ENCODE measurements around the gene RNF115. TPM values are rescaled to one million over a fixed set of nuclear protein-coding genes. Genes with fewer than 3 reads are reported as not detected.
A peak's percentile ranks its signal among the peaks of the same experiment; 100 is the strongest.
"Not testable (repeated sequence)": the region's sequence is repeated elsewhere in the genome, so short reads cannot be mapped to it uniquely, and the experiment has no call there.

RNF115 gene
- total RNA-seq, 1 donor, result 16.4 TPM

- peak; percentile 23 for DNase-seq (ENCODE audit: low read depth)
- peak overlapping the region; percentile 71 for H3K4me3 ChIP-seq (ENCODE audit: low read depth, low read length)
- TF ChIP-seq CTCF (IDR thresholded peaks at IDR 0.05; ENCODE audit: insufficient read depth, low read depth, low read length), result peak; percentile 78
Measured at GRCh38 chr1:145846201-145846612, 22.3 kb upstream of the RNF115 start.

DNA sequence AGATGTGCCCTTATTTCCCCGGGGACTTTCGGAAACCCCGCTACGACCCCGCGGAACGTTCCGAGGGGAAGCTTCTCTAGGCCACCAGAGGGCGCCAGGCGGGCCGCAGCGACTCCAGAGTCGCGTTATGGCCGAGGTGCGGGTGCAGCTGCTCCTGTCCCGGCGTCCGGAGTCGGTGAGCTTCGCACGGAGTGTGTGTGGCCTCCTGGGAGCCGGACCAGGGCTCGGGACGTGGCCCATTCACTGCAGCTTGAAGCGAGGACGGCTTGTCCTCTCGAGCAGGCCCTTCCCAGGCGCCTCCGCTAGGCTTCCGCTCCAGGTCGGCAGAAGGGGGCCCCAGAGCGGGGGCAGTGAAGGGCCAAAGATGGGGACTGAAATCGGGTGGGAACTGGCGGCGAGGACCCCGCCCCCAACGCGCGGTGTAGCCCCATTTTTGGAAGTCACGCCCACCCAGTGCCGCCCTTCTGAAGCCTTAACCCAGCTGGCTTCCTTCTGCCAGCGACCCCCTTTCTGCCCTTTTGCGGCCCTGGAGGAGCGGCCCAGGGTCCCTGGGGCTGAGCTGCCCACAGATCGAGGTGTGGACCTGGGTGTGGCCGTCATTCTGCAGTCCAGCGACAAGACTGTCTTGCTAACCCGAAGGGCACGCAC, 21.7 kb upstream of the RNF115 start, which contains the start of gene NUDT17:
Gene NUDT17, plus strand, starts transcription at position 117 of the 648 bp plus-strand sequence. Its CDS starts 11 bp downstream, at position 128.
- TF ChIP-seq CTCF (IDR thresholded peaks at IDR 0.05; ENCODE audit: insufficient read depth, low read depth, low read length), result peak; percentile 92
- DNase-seq (ENCODE audit: low read depth), result peak; percentile 75

DNA sequence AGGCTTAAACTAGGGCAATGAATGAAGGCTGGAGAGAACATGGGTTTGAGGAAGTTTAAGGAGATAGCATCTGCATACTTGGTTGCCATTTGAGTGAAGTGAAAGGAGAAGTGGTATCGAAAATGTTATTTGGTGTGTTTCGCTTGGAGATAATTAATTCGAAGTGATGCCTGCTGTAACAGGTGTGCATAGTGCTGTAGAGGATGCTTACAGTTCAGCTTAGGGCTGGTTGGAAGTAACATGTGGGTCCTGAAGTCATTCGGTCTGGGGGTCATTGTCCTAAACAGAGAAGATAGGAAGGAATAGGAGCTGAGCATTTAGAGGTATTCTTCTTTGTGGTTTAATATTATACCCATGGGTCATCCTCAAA, 21.2 kb upstream of the RNF115 start:
- peak overlapping the region; percentile 71 for H3K4me3 ChIP-seq (ENCODE audit: low read depth, low read length)
- no peak for TF ChIP-seq CTCF (IDR thresholded peaks at IDR 0.05; ENCODE audit: insufficient read depth, low read depth, low read length)
- DNase-seq (ENCODE audit: low read depth), result no peak

More for the DNA sequence above, 21.7 kb upstream of the RNF115 start, which contains the start of gene NUDT17:
- peak within 1 kb of the TSS; percentile 71 for H3K4me3 ChIP-seq (ENCODE audit: low read depth, low read length)

GRCh38 chr1:145843031-145843430, 19.1 kb upstream of the RNF115 start:
- no peak overlapping the region for H3K4me3 ChIP-seq (ENCODE audit: low read depth, low read length)
- TF ChIP-seq CTCF (IDR thresholded peaks at IDR 0.05; ENCODE audit: insufficient read depth, low read depth, low read length), result no peak
- no peak for DNase-seq (ENCODE audit: low read depth)

DNA sequence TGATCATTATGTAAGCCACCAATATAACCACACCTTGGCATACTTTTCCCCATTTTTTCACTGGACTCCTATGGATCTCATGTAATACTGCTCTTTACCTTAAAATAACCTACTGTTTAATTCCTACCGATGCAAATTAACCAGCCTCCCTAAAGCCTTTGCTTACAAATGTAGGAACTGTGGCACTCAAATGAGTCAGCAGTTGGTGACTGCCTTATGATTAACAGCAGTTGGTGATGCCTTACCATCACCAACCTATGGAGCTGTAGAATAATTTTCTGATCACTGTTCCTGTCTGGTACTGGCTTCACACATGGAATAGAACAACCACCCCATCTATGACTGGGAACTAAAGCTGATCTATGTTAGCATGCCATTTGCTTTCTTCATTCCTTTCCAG, 13.8 kb upstream of the RNF115 start:
- TF ChIP-seq CTCF (IDR thresholded peaks at IDR 0.05; ENCODE audit: insufficient read depth, low read depth, low read length), result no peak
- no peak overlapping the region for H3K4me3 ChIP-seq (ENCODE audit: low read depth, low read length)
- no peak for DNase-seq (ENCODE audit: low read depth)

DNA sequence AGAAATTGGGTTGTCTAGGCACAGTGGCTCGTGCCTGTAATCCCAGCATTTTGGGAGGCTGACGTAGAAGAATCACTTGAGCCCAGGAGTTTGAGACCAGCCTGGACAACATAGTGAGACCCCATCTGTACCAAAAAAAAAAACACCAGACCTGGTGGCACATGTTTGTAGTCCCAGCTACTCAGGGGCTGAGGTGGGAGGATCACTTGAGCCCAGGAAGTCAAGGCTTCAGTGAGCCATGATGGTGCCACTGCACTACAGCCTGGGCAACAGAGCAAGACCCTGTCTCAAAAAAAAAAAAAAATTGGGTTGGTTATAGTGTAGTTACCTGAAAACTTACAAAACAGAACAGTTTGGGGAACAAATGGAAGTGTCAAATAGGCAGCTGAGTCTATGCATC, 6.9 kb upstream of the RNF115 start:
- H3K4me3 ChIP-seq (ENCODE audit: low read depth, low read length); DNase-seq (ENCODE audit: low read depth): not testable (repeated sequence)

GRCh38 chr1:145828367-145829026, 4.6 kb upstream of the RNF115 start:
- no peak for TF ChIP-seq CTCF (IDR thresholded peaks at IDR 0.05; ENCODE audit: insufficient read depth, low read depth, low read length)
- no peak overlapping the region for H3K4me3 ChIP-seq (ENCODE audit: low read depth, low read length)
- no peak for DNase-seq (ENCODE audit: low read depth)

Measured in fibroblast of villous mesenchyme (primary cell).